Sigmoid colon (tissue), 4 donors: ENCODE results near the gene ZCCHC17.

Experiments
- POLR2A ChIP-seq, 2 donors: fragments of 450-650 bp; IDR thresholded peaks; one replicate each; pipeline ENCODE4 v1.6.1; 2016; ENCODE audit warnings: antibody characterized with exemption in 2 of 2, mild to moderate bottlenecking in 2 of 2, moderate library complexity in 2 of 2
- POLR2AphosphoS5 ChIP-seq, 4 donors: sonication (generic); formaldehyde crosslinking; IDR thresholded peaks; one replicate each; pipeline ENCODE4 v1.6.1; 2017; ENCODE audit warnings: antibody characterized with exemption in 4 of 4
- TF ChIP-seq, protein P1 (sequence below), 4 experiments: fragments of 450-650 bp in 3 of 4; fragments of 200-600 bp in 1 of 4; IDR thresholded peaks; one replicate each; pipeline ENCODE4 v1.5.1; 2016 to 2019; ENCODE audit warnings: antibody characterized with exemption in 4 of 4, mild to moderate bottlenecking in 3 of 4, moderate library complexity in 2 of 4

- TF ChIP-seq, protein P1, sequence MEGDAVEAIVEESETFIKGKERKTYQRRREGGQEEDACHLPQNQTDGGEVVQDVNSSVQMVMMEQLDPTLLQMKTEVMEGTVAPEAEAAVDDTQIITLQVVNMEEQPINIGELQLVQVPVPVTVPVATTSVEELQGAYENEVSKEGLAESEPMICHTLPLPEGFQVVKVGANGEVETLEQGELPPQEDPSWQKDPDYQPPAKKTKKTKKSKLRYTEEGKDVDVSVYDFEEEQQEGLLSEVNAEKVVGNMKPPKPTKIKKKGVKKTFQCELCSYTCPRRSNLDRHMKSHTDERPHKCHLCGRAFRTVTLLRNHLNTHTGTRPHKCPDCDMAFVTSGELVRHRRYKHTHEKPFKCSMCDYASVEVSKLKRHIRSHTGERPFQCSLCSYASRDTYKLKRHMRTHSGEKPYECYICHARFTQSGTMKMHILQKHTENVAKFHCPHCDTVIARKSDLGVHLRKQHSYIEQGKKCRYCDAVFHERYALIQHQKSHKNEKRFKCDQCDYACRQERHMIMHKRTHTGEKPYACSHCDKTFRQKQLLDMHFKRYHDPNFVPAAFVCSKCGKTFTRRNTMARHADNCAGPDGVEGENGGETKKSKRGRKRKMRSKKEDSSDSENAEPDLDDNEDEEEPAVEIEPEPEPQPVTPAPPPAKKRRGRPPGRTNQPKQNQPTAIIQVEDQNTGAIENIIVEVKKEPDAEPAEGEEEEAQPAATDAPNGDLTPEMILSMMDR (IDR thresholded peaks at IDR 0.05) = no peak
- no peak for TF ChIP-seq POLR2A (IDR thresholded peaks at IDR 0.05)
- no peak for TF ChIP-seq POLR2AphosphoS5 (IDR thresholded peaks at IDR 0.05)
Measured at GRCh38 chr1:31306278-31306677, 9.4 kb downstream of the ZCCHC17 start.
